ENCODE data around the gene SLC16A11. TPM values are rescaled to one million over a fixed set of nuclear protein-coding genes. Genes with fewer than 3 reads are reported as not detected.

Gene SLC16A11
- polyA plus RNA-seq, 2 of the 4 experiments (the other 2 are of a cell fraction): not detected

- H3K4me2 ChIP-seq: no peak overlapping the region
- TF ChIP-seq CHD2 (IDR thresholded peaks at IDR 0.05; ENCODE audit: low read length, partially characterized antibody) (no peak), POLR2A (IDR thresholded peaks at IDR 0.05; ENCODE audit: low read length) (0 out of 2 replicates have a peak, but pooled peaks have one; percentile 5)
- H3K9me3 ChIP-seq: no peaks in the 10 kb centered on the region
- POLR2A ChIA-PET: interaction anchor here (0.6 kb wide), 1 partner anchor 91 kb away, joined by 3 read pairs; no protein-coding TSS in a partner anchor
- peak in 1 of 2 experiments; percentile 6; a peak in 1 of 6 replicates for ATAC-seq
- WGBS (ENCODE audit: missing lambda C conversion rate): 76% methylated on average over 31 of the region's 43 CpGs
- no peak overlapping the region for H3K27ac ChIP-seq
- no peak overlapping the region for H3K4me3 ChIP-seq
- CTCF ChIA-PET: interaction anchor here (0.9 to 34.0 kb wide), 6 partner anchors 13 to 376 kb away, joined by 5 to 1477 read pairs (median 71); partner anchors contain the start of genes ASGR1 and ASGR2
- no peak for DNase-seq (ENCODE audit: low read depth in 1 of 2, low spot score in 1 of 2)
- peaks cover 26% of the 10 kb centered on the region for H3K4me1 ChIP-seq
- FAIRE-seq: no peak
Measured at GRCh38 chr17:7041607-7042500, 2.0 kb downstream of the SLC16A11 start.

GRCh38 chr17:7039832-7040231, 4.1 kb downstream of the SLC16A11 start:
- no peak overlapping the region for H3K27ac ChIP-seq
- ChIA-PET POLR2A (no interaction called here), CTCF (interaction anchor here (1.0 to 34.0 kb wide), 8 partner anchors 15 to 373 kb away, joined by 3 to 1477 read pairs (median 9); partner anchors contain the start of genes ASGR1 and ASGR2)
- H3K4me2 ChIP-seq: no peak overlapping the region
- WGBS (ENCODE audit: missing lambda C conversion rate): 96% methylated on average over 5 of the region's 5 CpGs
- TF ChIP-seq ZNF302 (CRISPR knock-in tag; IDR thresholded peaks at IDR 0.05) (no peak), CHD2 (IDR thresholded peaks at IDR 0.05; ENCODE audit: low read length, partially characterized antibody) (no peak), MAZ (IDR thresholded peaks at IDR 0.05; ENCODE audit: borderline replicate concordance, low read depth, low read length) (no peak), KDM1A (IDR thresholded peaks at IDR 0.05; ENCODE audit: low read depth) (no peak), USF2 (IDR thresholded peaks at IDR 0.05) (no peak), BHLHE40 (IDR thresholded peaks at IDR 0.05; ENCODE audit: low read depth, low read length) (no peak), RAD21 (conservative IDR thresholded peaks at IDR 0.05 in 1 of 2, IDR thresholded peaks at IDR 0.05 in 1 of 2) (no peak), REST (IDR thresholded peaks at IDR 0.05) (no peak), CTCF (IDR thresholded peaks at IDR 0.05) (no peak), JUNB (IDR thresholded peaks at IDR 0.05) (no peak), RCOR1 (IDR thresholded peaks at IDR 0.05; ENCODE audit: low read depth, low read length) (no peak), MAX (IDR thresholded peaks at IDR 0.05) (no peak), EHMT2 (IDR thresholded peaks at IDR 0.05; ENCODE audit: low read depth) (no peak)
- FAIRE-seq (no peak), DNase-seq (ENCODE audit: low read depth in 1 of 2, low spot score in 1 of 2) (no peak), ATAC-seq (no peak)
- no peaks in the 10 kb centered on the region for H3K9me3 ChIP-seq
- no peak overlapping the region for H3K4me3 ChIP-seq
- peaks cover 21% of the 10 kb centered on the region; the same call in 2 of the 3 replicates for H3K4me1 ChIP-seq
